A375 (cell line): ENCODE results near the gene NLRP5. TPM values are rescaled to one million over a fixed set of nuclear protein-coding genes. Genes with fewer than 3 reads are reported as not detected.

ENCODE experiments used
- small RNA-seq: library from RNA; depleted of rRNA; stranded (forward); fragments of <200 nt; gene quantifications from one replicate; pipeline ENCODE3, GENCODE V24; 2014
- total RNA-seq: library from RNA; depleted of rRNA; stranded (reverse); fragments of >200 nt; shearing (Covaris generic); gene quantifications from 2 replicates; pipeline ENCODE4 v1.2.3, GENCODE V29; 2014; rRNA removed

NLRP5 gene
- 0.03 and 0.04 TPM in 2 replicates for total RNA-seq

DNA sequence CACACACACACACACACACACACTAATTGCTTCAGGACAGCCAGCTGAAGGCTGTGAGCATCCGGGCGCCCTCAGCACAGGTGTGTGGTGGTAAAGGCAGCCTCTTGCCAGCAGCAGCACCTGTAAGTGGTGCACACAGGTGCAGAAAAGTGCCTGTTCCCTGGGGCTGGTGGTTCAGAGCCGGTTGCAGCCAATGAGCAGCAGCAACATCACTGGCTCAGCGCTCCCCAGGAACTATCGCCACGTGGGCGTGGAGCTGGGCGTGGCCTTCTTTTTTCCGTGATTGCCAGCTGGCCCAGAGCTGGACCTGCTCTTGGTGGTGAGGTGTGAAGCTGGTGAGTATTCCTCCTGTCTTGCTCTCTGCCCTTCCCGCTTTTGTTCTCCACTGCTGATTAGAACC is at the start of gene NLRP5:
Gene NLRP5, plus strand, starts transcription at position 289 of the 400 bp plus-strand sequence.

DNA sequence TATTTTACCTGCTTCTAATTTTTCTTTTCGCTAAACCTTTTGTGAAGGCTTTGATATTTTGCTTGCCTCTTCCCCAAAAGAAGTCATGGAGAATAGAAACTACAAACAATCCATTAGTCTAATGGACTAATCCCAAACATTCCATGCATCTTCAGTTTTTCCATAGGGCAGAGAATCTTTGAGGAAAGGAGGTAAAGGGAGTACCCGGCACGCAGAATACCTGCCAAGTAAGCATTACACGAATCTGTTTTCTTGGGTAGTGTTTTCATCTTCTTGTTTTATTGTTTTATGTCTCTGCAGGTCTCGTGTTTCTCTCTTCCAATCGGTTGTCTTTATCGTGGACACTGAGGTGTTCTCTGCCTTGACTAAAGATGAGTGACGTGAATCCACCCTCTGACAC is 39.0 kb upstream of the NLRP5 start, which contains the start of gene NLRP8:
Gene NLRP8, plus strand, starts transcription at position 301 of the 400 bp plus-strand sequence.

Small RNA genes lying within 50 kb of the gene (small RNA-seq; reads per million reads assigned to genes)
- gene RF00019 = not detected

Other genes starting within 250 kb of the NLRP5 start
- gene NLRP9, start 248.4 kb upstream of the NLRP5 start, total RNA-seq = not detected in 2 replicates
- gene RFPL4A, start 227.7 kb upstream of the NLRP5 start, total RNA-seq = 1.0 and 2.7 TPM in 2 replicates
- 0.37 TPM in 1 of 2 replicates, not detected in the other for gene RFPL4AL1, start 217.7 kb upstream of the NLRP5 start, total RNA-seq
- gene NLRP11, start 154.8 kb upstream of the NLRP5 start, total RNA-seq = 0.75 and 1.3 TPM in 2 replicates
- 0.11 TPM in 1 of 2 replicates, not detected in the other for gene NLRP4, start 150.2 kb upstream of the NLRP5 start, total RNA-seq
- not detected in 2 replicates for gene NLRP13, start 54.4 kb upstream of the NLRP5 start, total RNA-seq
- not detected in 2 replicates for gene NLRP8, start 38.9 kb upstream of the NLRP5 start, total RNA-seq
- gene ZNF787, start 134.5 kb downstream of the NLRP5 start, total RNA-seq = 60.7 and 64.4 TPM in 2 replicates
- gene ZNF444, start 154.5 kb downstream of the NLRP5 start, total RNA-seq = 20.4 and 24.2 TPM in 2 replicates
- gene GALP, start 189.2 kb downstream of the NLRP5 start, total RNA-seq = not detected in 2 replicates
- gene ZSCAN5B, start 211.0 kb downstream of the NLRP5 start, total RNA-seq = not detected in 2 replicates
- gene ZSCAN5C, start 215.5 kb downstream of the NLRP5 start, total RNA-seq = not detected in 2 replicates